Colonic mucosa (tissue), 4 donors: ENCODE measurements around the gene KIF24. TPM values are rescaled to one million over a fixed set of nuclear protein-coding genes. Genes with fewer than 3 reads are reported as not detected.

Experiments used
- DNase-seq: peaks from one replicate; pipeline ENCODE4 v3.0.0-alpha.2; 2020
- H3K27ac ChIP-seq: fragments of 200-600 bp; one replicate; pipeline ENCODE4 v1.8.0; 2021
- H3K27me3 ChIP-seq: fragments of 200-600 bp; one replicate; pipeline ENCODE4 v1.8.0; 2021
- H3K36me3 ChIP-seq: fragments of 200-600 bp; one replicate; pipeline ENCODE4 v1.8.0; 2021
- H3K4me1 ChIP-seq: fragments of 200-600 bp; one replicate; pipeline ENCODE4 v1.8.0; 2021; ENCODE audit warnings: mild to moderate bottlenecking
- H3K4me3 ChIP-seq: fragments of 200-600 bp; one replicate; pipeline ENCODE4 v1.8.0; 2021
- H3K9ac ChIP-seq, 2 donors: one replicate each; pipeline ENCODE4 v1.7.0; 2013; ENCODE audit warnings: control low read depth in 2 of 2, low read depth in 2 of 2, low read length in 2 of 2
- H3K9me3 ChIP-seq: fragments of 200-600 bp; one replicate; pipeline ENCODE4 v1.8.0; 2021
- intact Hi-C: fragments of 100-400 bp; cut with DNase I; formaldehyde crosslinking; loops from one replicate; pipeline ENCODE4 v1.14.1; 2022
- total RNA-seq, 2 donors: library from RNA; stranded (reverse); fragmentation: NEBNext Ultra II Directional in 1 of 2; extraction: Animal tissue kit (Norgen Biotek cat#: 25700) in 1 of 2; gene quantifications; one replicate each; pipeline ENCODE4 v1.2.1, GENCODE V29; 2021
- TF ChIP-seq, protein P1 (sequence below): fragments of 200-600 bp; IDR thresholded peaks from one replicate; pipeline ENCODE4 v1.8.0; 2022; ENCODE audit warnings: antibody characterized with exemption, mild to moderate bottlenecking
- donor health status: healthy.
- donor health status: DM: no; HTN: no; CAD: no.
- donor health status: DM: no; HTN: no; CAD: no.

KIF24 gene
- total RNA-seq, 2 donors from 2014 or later = 2.2 to 7.3 TPM

DNA sequence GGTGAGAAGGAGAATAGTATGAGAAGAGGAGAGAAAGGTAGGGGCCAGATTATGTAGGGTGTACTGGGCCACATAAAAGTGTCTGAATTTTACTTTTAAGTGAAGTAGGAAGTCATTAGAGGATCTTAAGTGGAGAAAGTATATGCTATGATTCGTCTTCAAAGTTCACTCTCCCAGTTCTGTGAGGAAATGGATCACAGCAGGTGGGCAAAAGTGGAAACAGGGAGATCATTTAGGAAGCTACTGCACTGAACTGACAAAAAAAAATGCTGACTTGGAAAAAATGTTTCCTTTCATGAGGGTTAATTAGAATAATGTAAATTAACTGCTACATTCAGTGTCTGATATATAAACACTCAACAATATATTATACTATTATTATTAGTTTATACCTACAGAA, 2.4 kb downstream of the KIF24 start:
- DNase-seq = no peak
- Histone ChIP-seq H3K9ac (no peak overlapping the region), H3K27ac (no peak overlapping the region), H3K9me3 (no peaks in the 10 kb centered on the region), H3K4me1 (no peaks in the 10 kb centered on the region), H3K27me3 (no peaks in the 10 kb centered on the region), H3K4me3 (no peak overlapping the region), H3K36me3 (no peaks in the 10 kb centered on the region)
- TF ChIP-seq, protein P1, sequence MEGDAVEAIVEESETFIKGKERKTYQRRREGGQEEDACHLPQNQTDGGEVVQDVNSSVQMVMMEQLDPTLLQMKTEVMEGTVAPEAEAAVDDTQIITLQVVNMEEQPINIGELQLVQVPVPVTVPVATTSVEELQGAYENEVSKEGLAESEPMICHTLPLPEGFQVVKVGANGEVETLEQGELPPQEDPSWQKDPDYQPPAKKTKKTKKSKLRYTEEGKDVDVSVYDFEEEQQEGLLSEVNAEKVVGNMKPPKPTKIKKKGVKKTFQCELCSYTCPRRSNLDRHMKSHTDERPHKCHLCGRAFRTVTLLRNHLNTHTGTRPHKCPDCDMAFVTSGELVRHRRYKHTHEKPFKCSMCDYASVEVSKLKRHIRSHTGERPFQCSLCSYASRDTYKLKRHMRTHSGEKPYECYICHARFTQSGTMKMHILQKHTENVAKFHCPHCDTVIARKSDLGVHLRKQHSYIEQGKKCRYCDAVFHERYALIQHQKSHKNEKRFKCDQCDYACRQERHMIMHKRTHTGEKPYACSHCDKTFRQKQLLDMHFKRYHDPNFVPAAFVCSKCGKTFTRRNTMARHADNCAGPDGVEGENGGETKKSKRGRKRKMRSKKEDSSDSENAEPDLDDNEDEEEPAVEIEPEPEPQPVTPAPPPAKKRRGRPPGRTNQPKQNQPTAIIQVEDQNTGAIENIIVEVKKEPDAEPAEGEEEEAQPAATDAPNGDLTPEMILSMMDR = no peak
- intact Hi-C loops = no loop called here

DNA sequence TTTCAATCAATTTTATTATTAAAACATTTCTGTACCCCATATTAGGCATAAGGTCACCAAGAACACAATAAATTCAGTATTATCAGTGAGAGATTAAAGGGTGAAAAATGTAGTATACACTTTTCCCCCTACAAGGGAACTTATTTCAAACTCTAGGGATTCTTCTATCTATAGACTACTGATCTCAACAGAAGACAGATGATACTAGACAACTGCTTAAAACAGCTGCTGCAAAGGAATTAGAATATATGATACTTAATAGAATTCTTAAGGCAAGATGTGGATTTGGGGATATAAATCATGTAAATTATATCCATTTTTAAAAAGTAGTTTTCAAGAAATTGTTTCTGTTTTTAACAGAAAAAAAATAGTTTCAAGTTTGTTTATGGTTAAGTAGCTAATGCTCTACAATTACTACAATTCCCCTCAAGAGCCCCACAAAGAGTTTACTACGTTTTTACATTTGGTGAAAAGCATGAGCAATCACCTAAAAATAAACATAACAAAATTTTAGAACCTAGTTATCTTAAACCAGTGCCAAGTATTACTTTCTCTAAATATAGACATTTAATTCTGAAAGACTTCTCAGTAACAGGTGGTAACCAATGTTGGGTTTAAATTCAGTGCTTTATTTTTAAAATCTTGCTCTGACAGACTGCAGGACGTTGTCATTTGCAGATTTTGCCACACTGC, 6.0 kb downstream of the KIF24 start:
- Histone ChIP-seq H3K36me3 (no peaks in the 10 kb centered on the region), H3K4me1 (no peaks in the 10 kb centered on the region), H3K27ac (no peak overlapping the region), H3K27me3 (no peaks in the 10 kb centered on the region), H3K9me3 (no peaks in the 10 kb centered on the region), H3K4me3 (no peak overlapping the region), H3K9ac (no peak overlapping the region)
- DNase-seq = no peak
- intact Hi-C loops = no loop called here
- TF ChIP-seq, protein P1 = no peak

DNA sequence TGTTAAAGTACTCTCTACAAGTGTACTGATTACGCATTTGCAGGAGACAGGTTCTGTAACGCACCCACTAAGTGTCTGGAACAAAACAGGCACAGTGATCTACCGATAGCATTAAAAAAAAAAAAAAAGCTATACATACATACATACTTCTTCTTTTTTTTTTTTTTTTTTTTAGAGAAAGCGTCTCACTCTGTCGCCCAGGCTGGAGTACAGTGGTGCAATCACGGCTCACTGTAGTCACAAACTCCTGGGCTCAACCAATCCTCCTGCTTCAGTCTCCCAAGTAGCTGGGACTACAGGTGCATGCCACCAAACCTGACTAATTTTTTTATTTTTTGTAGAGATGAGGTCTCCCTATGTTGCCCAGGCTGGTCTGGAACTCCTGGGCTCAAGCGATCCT, 7.6 kb downstream of the KIF24 start:
- H3K27ac ChIP-seq = no peak overlapping the region
- H3K4me1 ChIP-seq = no peaks in the 10 kb centered on the region
- no peak for DNase-seq
- H3K4me3 ChIP-seq = no peak overlapping the region
- no peaks in the 10 kb centered on the region for H3K9me3 ChIP-seq
- no peak overlapping the region for H3K9ac ChIP-seq
- no peaks in the 10 kb centered on the region for H3K36me3 ChIP-seq
- TF ChIP-seq, protein P1 = no peak
- H3K27me3 ChIP-seq = no peaks in the 10 kb centered on the region
- intact Hi-C loops = no loop called here

DNA sequence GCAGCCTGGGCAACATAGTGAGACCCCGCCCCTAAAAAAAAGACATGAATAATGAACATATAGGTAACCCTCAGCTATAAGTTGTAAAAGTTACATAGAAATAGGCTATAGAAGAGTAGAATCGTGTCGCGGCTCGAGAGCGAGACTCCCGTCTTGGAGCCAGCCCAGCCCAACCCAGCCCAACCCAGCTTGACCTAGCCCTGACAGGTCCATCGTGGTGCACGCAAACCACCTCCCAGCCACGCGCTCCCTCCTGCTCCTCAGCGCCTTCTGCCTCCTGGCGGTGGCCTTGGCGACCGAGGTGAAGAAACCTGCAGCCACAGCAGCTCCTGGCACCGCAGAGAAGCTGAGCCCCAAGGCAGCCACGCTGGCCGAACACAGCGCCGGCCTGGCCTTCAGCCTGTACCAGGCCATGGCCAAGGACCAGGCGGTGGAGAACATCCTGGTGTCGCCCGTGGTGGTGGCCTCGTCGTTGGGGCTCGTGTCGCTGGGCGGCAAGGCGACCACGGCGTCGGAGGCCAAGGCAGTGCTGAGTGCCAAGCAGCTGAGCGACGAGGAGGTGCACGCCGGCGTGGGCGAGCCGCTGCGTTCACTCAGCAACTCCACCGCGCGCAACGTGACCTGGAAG, 10.8 kb downstream of the KIF24 start:
- Histone ChIP-seq H3K27me3 (no peaks in the 10 kb centered on the region), H3K4me1 (no peaks in the 10 kb centered on the region), H3K9ac (no peak overlapping the region), H3K9me3 (no peaks in the 10 kb centered on the region), H3K27ac (no peak overlapping the region), H3K4me3 (no peak overlapping the region), H3K36me3 (no peaks in the 10 kb centered on the region)
- TF ChIP-seq, protein P1 = no peak
- intact Hi-C loops = no loop called here
- no peak for DNase-seq

DNA sequence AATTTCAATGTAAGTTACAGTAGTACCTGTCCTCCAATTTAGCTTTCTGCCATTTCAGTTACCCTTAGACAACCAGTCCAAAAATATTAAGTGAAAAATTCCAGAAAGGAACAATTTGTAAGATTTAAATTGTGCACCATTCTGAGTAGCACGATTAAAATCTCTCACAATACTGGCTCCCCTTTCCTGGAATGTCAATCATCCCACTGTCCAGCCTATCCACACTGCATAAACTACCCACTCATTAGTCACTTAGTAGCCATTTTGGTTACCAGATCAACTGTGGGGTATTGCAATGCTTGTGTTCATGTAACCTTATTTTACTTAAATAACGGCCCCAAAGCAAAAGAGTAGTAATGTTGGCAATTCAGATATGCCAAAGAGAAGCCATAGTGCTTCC, 11.6 kb downstream of the KIF24 start:
- DNase-seq = no peak
- Histone ChIP-seq H3K27me3 (no peaks in the 10 kb centered on the region), H3K27ac (no peak overlapping the region), H3K4me3 (no peak overlapping the region), H3K36me3 (no peaks in the 10 kb centered on the region), H3K9me3 (no peaks in the 10 kb centered on the region), H3K9ac (no peak overlapping the region), H3K4me1 (no peaks in the 10 kb centered on the region)
- intact Hi-C loops = no loop called here
- TF ChIP-seq, protein P1 = no peak
